HG03103 (cell line): ENCODE measurements around the gene TRAPPC3L.

Experiments
- ATAC-seq: cut with Tn5 transposase; IDR thresholded peaks from one replicate; pipeline ENCODE4 v1.9.1; 2021; ENCODE audit warnings: low read depth; ENCODE audit not compliant: unreplicated experiment

TRAPPC3L gene

GRCh38 chr6:116445102-116445501 is 100.4 kb downstream of the TRAPPC3L start:
- no peak for ATAC-seq
